ENCODE results near the gene OSBPL2.

GRCh38 chr20:62276439-62276838 is 38.1 kb downstream of the OSBPL2 start:
- TF ChIP-seq CTCF (IDR thresholded peaks at IDR 0.05 in 8 of 11, conservative IDR thresholded peaks at IDR 0.05 in 3 of 11) (no peak), POLR2AphosphoS5 (IDR thresholded peaks at IDR 0.05) (no peak), POLR2A (IDR thresholded peaks at IDR 0.05) (no peak)

All from spleen (tissue), 7 donors.